GM12874 (cell line): ENCODE measurements around the gene CRB1.

ENCODE experiments used
- TF ChIP-seq, protein P1 (sequence below): IDR thresholded peaks from 2 replicates; pipeline ENCODE4 v1.5.1; 2011; ENCODE audit warnings: low read depth, mild to moderate bottlenecking, control low read depth, low read length, moderate library complexity; ENCODE audit not compliant: insufficient read depth

The CRB1 gene

DNA sequence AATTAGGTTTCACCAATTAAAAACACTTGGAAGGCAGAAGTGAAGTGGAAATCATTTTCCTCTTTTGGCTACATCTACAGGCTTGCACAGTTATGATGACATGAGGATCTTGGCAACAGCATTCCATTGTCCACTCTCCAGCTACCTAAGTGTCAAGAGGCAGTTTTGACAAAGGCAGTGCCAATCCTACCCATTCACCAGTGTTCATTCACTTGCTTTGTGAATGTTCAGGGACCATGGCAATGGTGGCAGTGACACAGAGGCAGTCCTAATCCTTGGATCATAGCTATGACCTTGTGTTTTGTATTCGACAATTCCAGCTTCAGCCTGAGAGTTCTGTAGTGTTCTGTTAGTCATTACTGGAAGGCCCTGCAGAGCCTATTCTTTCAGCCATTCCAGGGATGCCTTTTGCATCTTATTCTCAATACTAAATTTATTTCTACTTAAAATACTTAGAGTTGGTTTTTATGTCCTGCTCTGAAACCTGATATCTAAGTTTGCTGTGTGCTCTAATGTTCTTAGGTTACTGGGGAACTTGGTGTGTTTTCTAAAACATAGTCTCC lies 36.7 kb downstream of the CRB1 start:
- TF ChIP-seq, protein P1, sequence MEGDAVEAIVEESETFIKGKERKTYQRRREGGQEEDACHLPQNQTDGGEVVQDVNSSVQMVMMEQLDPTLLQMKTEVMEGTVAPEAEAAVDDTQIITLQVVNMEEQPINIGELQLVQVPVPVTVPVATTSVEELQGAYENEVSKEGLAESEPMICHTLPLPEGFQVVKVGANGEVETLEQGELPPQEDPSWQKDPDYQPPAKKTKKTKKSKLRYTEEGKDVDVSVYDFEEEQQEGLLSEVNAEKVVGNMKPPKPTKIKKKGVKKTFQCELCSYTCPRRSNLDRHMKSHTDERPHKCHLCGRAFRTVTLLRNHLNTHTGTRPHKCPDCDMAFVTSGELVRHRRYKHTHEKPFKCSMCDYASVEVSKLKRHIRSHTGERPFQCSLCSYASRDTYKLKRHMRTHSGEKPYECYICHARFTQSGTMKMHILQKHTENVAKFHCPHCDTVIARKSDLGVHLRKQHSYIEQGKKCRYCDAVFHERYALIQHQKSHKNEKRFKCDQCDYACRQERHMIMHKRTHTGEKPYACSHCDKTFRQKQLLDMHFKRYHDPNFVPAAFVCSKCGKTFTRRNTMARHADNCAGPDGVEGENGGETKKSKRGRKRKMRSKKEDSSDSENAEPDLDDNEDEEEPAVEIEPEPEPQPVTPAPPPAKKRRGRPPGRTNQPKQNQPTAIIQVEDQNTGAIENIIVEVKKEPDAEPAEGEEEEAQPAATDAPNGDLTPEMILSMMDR = no peak

DNA sequence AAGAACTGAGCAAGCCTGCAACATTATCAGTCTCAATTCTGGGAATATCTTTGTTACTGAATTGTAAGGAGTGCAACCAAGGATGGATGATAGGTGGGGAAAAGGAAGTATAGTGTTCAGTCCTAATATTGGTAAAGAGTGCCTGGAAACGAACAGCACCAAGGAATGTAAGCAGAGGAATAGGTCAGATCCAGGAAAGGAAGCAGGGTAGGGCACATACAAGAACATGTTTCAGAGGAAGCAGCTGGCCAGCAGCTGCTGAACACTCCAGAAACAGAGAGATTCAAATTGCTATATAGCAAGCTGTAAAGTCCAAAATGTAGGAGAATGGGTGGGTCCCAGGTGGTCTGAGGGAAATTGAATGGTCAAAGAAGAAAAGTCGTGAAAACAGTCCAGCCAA lies 37.9 kb downstream of the CRB1 start:
- TF ChIP-seq, protein P1 = no peak

DNA sequence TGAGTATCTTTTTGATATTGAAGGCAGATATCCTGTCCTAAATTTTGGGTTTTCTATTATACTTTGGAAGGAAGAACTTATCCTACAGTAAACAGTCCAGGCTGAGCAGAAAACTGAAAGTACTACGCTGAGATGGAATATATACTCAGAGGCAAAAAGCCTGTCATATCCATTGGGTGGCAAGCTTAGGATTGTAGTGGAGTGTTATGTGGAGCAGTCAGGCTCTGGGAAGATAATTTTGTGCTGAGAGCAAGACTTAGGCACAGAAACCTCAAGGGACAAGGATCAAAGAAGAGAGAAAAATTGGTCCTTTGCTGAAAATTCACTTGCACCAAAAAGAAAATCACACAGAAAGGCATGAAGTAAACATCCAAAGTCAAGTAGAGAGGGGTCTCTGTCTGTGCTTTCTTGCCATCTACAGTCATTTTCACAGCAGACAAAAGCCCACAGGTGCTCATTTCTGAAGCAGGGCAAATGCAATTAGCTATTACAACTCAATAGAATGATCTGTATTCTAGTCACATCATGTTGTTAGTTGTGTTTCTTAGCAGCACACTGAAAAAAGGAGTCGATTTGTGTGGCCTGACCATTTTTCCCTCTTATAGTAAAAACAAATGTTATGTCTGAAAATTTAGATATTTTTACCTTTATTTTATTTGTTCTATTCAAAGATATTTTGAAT lies 38.5 kb downstream of the CRB1 start:
- TF ChIP-seq, protein P1 = no peak

DNA sequence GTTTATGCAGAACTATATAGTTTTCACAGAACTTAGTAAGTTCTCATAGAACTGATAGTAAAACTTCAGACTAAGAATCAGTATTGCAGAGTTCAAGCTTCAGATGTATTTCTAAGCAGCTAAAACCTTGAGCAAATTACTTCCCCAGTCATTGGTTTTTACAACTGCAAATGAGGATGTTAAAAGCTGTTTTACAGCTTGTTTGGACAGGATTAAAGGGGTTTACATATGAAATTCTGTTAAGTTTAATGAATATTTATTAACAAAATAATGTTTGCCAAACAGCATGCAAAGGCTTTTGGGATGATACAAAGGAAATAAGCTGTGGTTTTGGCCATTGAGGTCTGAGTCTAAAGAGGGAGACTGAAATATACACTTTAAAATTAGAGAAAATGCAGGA lies 39.1 kb downstream of the CRB1 start:
- TF ChIP-seq, protein P1 = no peak

DNA sequence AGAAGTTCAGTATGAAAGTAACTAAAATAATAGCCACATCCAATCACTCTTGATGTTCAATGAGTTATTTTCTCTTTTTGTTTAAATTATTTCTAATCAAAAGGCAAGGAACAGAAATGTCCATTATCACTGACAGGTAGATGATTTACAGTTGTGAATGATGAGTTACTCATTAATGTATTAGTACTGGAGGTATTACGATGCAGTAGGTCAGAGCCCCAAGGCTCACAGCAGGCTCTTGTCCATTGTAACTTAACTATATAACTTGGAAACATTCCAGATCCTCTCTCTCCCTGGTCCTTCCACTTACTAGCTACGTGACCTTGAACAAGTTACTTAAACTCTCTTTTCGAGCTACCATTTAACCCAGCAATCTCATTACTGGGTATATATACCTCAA lies 39.5 kb downstream of the CRB1 start:
- TF ChIP-seq, protein P1 = no peak

DNA sequence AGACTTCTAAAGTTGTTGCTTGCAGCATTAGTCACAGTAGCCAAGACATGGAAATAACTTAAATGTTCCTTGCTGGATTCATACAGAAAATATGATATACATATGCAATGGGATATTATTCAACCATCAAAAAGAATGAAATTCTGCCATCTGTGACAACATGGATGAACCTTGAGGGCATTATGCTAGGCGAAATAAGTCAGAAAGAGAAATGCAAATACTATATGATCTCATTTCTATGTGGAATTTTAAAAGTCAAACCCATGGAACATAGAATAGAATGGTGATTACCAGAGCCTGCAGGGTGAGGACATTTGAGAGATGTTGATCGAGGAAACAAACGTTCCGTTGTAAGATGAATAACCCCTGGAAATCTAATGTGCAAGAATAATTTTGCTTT lies 43.0 kb downstream of the CRB1 start:
- TF ChIP-seq, protein P1 = no peak

DNA sequence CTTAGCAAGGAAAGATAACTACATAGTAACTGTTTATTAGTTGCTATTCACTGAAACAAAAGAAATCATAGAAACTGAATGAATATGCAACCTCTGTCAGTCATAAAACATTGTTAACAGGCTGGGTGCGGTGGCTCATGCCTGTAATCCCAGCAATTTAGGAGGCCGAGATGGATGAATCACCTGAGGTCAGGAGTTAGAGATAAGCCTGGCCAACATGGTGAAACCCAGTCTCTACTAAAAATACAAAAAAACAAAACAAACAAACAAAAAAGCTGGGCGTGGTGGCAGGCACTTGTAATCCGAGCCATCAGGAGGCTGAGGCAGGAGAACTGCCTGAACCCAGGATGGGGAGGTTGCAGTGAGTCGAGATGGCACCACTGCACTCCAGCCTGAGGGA lies 44.1 kb downstream of the CRB1 start:
- TF ChIP-seq, protein P1 = no peak
